ENCODE data around the gene MMD.
"Not testable (repeated sequence)": the region's sequence is repeated elsewhere in the genome, so short reads cannot be mapped to it uniquely, and the experiment has no call there.

MMD gene

GRCh38 chr17:55391244-55391757, 30.3 kb downstream of the MMD start:
- DNase-seq: no peak

- DNase-seq: no peak
Observed at GRCh38 chr17:55390364-55390977, 31.2 kb downstream of the MMD start.

- not testable (repeated sequence) for DNase-seq
Observed at GRCh38 chr17:55389715-55390114, 31.9 kb downstream of the MMD start.

DNA sequence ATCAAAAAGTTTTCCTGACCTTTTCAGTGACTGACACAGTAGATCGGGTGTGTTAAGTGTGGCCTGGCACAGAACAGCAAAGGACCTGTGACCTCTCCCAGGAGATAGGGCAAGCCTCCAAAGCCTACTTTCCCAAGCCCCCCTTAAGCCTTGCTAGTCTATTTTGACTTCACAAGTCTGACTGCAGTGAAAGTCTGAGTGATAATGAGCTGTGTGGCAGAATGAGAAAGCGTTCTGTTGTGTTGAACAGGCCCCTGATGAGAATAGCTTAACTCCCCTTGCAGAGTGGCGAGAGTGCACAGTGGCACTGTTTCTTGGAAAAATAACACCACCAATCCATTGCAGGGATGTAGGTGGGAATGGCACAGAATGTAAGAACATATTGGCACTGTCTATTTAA, 32.8 kb downstream of the MMD start:
- no peak for DNase-seq

GRCh38 chr17:55386796-55387332, 34.8 kb downstream of the MMD start:
- no peak for DNase-seq

- DNase-seq: no peak
Observed at GRCh38 chr17:55384643-55385232, 36.9 kb downstream of the MMD start.

DNA sequence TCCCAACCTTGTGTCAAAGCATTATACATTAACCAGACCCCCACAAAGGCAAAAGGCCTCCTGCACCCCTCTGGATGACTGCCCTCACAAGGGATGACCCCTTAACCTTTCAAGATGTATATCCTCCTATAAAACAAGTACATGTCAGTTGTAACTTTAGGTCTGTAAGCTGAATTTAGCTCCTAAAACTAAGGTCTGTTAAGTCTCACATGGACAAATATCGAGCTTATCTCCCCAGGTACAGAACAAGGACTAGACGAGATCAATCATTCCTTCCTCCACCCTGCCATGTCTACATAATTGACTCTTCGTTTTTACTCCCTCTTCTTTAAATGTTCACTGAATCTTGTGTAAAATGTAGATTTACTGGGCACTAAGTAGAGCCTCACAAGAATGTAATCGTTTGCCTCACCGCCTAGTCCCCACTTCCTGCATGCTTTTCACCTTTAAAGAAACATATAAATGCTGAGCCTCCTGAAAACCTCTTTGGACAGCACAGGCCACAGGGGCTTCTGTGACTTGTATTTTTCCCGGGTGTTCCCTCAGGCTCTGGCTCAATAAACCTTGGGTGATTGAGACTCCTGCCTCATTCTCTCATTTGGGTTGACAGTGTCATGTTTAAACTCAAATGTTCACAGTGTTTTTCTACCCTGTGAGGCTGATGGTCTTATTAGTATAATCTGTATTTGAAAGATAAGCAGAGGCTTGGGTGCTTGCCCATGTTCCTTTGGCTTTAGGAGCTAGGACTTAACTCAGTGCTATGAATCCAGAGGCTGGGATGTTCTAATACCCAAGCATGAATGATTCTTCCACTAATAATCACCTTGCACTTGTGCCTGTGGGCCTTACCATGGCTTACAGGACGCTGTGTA, 37.6 kb downstream of the MMD start:
- DNase-seq: no peak

DNA sequence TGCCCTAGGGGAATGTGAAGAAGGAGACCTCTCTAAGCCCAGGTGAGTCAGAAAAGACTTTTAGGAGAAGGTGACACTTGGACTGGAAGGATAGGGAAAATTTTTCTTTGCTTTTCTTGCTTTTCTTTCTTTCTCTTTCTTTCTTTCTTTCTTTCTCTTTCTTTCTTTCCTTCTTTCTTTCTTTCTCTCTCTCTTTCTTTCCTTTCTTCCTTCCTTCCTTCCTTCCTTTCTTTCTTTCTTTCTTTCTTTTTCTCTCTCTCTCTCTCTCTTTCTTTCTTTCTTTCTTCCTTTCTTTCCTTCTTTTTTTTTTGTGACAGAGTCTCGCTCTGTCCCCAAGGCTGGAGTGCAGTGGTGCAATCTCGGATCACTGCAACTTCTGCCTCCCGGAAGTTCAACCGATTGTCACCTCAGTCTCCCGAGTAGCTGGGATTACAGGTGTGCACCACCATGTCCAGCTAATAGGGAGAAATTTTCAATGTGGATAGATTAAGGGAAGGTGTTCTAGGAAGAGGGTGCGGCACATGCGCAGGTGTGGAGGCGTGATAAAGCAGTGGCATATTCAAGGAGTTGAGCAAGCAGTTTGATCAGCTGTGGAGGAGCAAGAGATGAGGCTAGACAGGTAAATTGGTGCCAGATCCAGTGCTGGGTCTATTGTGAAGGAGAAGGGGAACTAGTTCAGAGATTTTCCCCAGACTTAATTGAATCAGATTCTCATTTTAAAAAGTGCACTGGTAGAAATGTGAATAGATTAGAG, 40.4 kb downstream of the MMD start:
- no peak for DNase-seq

GRCh38 chr17:55377671-55378275, 43.9 kb downstream of the MMD start:
- no peak for DNase-seq

- DNase-seq: no peak
Observed at GRCh38 chr17:55368706-55369105, 52.9 kb downstream of the MMD start.

- DNase-seq: no peak
Observed at GRCh38 chr17:55366020-55366481, 55.6 kb downstream of the MMD start.

GRCh38 chr17:55363033-55363432, 58.6 kb downstream of the MMD start:
- DNase-seq: no peak

DNA sequence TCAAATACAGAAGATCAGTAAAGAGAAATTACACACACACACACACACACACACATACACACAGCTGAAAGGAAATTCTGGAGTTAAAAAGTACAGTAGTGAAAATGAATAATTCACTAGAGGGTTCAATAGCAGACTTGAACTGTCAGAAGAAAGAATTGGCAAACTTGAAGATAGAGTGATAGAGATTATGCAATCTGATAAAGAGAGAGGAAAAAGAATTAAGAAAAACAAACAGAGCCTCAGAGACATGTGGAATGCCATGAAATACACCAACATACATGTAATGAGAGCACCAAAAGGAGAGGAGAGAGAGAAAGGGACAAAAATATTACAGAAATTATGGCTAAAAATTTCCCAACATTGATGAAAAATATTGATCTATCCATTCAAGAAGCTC, 60.7 kb downstream of the MMD start:
- DNase-seq: no peak

DNA sequence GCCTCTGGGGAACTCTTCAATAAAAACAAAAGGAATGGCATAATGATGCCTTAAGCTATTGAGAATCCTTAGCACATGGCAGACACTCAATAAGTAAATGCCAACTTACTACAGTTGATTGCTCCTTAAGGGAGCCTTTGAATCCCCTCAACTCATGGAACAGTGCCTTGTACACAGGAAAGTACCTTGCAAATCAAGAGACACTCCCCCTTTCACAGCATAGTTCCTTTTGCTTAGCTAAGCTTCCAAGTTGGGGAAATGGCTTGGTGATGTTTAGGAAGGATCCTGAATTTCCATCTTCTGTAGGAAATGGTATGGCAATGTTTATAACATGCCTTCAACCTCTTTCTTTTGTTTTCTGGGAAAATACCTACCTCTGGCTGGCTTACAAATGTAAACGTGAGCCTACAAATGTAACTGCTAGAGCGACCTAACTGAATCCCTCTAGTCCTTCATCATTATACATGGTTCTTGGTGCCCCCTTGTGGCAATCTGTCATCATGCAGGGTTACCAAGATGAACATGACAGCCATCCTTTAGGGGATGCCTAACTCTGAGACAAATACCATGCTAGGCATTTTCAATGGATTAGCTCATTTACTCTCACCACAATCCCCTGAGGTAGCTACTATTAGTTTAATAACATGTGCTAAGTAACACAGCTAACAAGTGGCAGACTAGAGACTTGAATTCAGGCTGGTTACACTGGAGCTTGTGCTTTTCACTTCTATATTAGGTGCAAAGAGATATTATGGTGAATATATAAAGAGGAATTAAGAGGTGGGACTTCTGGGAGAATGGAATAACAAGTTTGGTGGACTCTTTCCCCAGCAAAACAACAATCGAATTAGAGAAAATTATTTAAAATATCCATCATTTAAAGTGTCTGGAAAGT, 65.0 kb downstream of the MMD start:
- DNase-seq: peak; percentile 81

DNA sequence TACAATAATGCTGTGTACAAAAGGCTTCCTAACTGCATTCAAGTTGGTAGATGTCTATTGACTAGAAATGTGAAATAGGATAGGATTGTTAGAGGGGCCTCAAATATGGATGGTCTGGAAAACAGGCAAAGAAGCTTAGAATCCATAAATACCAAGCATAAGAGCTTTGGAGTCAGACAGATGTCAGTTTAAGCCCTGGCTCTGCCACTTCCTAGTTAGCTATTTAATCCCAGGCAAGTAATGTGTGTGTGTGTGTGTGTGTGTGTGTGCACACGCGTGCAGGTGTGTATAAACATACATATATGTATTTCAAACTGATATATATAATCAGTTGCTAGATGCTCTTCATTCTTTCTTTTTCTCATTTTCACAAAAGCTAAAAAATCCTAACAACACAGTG, 66.7 kb downstream of the MMD start:
- no peak for DNase-seq

DNA sequence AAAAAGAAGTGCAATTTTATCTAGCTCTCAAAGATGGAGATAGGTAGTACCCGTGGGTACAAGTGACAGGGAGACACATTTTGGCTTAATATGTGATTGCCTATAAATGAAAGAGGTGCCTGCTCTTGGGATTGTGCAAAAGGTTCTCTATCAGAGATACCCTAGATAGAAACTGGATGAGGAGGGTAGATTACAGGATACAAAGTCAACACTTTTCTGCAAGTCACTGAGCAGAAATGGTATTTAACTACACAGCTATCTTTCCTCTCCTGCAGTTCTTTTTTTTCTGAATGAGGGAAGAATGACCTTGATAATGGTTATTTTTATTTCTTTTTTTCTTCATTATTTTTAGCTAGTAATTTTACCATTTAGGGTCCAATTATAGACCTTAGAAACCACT, 67.6 kb downstream of the MMD start:
- no peak for DNase-seq

DNA sequence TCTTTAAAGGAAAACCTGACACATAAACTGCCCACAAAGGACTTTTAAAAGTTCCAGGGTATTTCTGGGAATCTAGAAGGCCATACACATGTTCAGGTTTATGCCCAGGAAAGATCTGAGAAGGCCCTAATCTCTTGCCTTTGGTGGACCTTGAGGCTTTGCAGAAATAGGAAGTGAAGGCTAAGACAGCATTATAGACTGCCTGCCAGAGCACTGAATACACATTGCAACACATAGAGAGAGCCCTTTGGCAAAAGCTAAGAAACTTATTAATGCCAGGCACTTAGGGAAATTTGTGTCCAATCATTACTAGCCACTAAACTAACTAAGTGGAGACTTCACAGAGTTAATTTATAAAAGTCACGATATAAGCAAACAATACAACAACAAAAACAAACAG, 70.4 kb downstream of the MMD start:
- DNase-seq: no peak

DNA sequence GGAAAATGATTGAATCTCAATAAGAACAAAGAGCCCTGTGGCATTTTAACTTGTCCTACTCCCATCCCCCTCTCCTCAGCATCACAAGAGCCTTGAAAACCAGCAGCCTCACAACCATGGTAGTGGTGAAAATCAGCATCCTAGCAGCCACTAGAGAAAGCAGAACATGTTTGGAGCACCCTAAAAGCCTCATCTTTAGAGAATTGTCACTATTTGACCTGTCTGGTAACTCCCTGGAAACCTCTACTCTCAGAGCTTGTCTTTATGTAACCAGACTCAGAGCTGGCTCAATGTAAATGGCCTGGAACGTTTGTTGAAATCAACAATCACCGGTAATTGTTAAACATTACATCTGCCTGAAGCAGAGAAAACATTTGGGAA, 70.8 kb downstream of the MMD start:
- DNase-seq: no peak

DNA sequence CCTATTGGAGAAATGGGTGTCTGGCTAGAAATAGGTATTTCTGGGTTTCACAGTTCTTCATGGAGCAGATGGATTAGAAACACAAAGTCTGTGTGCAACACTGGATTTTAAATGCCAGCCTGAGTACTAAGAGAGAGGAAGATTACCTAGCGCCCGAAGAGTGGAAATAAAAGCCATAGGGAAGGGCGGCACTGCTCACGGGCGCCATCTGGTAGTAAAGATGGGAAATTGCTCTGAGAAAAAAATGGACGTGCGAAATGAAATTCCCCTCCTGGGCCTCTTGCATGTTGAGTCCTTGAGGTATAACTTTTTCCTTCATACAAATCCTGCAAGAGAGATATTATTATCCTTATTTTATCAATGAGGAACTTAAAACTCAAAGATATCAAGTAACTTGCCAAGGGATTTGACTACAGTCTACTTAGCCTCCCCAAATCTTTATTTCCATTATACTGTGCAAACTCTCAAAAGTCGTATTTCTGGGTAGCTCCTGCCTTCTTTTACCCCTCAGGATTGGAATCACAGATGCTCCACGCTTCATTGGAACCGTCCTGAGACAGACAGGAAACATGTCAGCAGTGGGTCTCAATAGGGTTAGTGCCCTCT, 72.8 kb downstream of the MMD start:
- peak; percentile 53 for DNase-seq

DNA sequence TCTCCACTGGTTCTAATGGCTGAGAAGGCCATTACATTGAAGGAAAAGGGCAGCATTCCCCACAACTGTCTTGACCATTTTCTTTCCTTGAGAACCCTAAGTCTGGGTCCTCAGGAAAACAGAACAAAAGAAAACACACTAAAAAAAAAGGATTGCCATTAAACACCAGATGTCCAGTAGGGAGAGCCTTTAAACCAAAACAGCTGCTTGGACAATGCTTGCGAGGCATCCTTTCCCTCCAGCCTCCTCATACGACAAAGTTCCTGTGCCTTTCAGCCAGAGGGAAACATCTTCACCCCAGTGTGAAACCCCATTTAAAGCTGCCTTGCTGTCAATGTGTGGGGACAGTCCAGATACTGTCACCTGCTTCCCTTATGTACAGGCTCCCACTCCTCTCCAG, 74.3 kb downstream of the MMD start:
- no peak for DNase-seq

- DNase-seq: no peak
Observed at GRCh38 chr17:55346658-55347057, 75.0 kb downstream of the MMD start.

Measured in activated CD4-positive, alpha-beta T cell treated with anti-CD3 and anti-CD28 coated beads for 48 hours (primary cell).